GM18907 (cell line): ENCODE data around the gene GNPNAT1.

Experiments
- ATAC-seq: cut with Tn5 transposase; IDR thresholded peaks from one replicate; pipeline ENCODE4 v1.9.1; 2021; ENCODE audit warnings: mild to moderate bottlenecking, moderate library complexity; ENCODE audit not compliant: unreplicated experiment

The GNPNAT1 gene

DNA sequence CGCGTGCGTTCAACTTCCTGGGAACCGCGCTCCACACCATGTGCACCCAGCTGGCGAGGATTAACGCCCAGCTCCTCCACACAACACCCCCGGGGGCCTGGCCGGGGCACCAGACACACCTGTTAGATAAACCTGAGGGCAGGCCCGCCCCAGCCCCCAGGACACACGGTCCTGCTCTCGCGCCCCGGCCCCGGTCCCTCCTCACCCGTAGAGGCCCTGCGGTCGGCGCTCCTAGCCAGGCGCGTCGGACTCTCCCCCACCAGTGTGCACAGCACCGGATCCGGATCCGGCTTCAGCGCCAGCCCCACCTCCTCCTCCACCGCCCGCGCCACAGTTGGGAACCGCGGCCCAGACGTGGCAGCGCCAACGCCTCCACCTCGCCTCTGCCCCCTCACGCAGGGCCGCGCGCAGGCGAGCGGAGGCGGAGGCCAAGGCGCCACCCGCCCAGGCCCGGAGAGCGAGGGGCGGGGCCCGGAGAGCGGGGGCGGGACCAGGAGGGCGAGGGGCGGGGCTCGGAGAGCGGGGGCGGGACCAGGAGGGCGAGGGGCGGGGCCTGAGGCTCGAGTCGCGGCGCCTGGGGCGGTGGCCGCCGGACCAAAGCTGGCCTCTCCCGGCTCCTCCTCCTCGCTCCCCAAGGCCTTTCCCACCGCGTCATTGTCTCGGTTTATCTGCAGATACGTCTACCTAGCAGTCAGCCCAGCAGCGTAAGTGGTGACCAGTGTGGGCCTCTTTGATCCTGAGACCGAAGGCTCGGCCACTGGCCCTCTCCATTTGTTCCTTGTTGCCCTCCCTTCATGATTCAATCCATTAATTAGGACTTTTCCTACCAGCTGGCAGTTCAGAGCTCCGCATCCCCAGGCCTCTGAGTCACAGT, at the start of gene GNPNAT1:
Gene GNPNAT1, minus strand, starts transcription at position 385 of the 874 bp plus-strand sequence. CDS start 6,957 bp downstream, outside the sequence.
- ATAC-seq: peak; percentile 90

DNA sequence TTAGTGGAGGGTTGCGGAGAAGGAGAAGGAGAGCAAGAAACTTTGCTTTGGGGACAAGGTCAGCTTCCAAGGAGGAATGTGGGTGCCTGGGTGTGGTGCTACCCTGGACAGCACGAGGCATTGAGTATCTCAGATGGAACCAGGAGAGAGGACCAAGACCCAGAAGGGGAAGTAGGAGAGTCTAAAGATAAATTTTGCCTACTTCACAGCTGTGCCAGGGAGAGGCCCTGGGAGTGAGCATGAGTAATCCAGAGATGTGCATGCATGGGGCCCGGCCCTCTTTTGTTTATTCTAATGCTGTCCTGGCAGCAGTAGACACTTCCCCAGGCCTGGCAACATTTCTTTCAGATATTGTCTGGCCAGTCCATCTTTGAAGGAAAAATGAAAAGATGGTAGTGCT, 49.5 kb upstream of the GNPNAT1 start:
- no peak for ATAC-seq

DNA sequence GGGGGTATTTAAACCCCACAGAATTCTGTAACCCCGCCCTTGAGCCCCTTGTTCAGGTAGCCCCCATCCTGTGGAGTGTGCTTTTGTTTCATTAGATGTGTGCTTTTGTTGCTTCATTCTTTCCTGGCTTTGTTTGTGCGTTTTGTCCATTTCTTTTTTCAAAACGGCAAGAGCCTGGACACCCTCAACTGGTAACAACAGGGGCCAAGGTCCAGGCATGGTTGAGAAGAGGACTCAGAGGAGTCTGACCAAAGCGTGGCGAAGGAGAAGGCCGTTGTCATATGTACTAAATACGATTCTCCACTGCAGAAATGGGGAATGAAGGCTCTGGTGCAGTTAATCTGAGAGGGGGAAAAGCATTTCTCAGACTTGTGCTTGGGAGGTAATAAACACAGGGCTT, 46.0 kb upstream of the GNPNAT1 start:
- ATAC-seq: no peak

DNA sequence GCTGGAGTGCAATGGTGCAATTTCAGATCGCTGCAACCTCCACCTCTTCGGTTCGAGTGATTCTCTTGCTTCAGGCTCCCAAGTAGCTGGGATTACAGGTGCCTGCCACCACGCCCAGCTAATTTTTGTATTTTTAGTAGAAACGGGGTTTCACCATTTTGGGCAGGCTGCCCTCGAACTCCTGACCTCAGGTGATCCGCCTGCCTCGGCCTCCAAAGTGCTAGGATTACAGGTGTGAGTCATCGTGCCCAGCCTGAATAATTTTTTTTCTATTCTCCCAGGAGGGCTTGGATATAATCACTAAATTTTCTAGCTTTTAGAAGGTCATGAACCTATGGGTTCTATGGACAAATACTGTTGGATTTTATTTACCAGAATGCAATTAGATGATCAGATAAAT, 44.7 kb upstream of the GNPNAT1 start:
- no peak for ATAC-seq

DNA sequence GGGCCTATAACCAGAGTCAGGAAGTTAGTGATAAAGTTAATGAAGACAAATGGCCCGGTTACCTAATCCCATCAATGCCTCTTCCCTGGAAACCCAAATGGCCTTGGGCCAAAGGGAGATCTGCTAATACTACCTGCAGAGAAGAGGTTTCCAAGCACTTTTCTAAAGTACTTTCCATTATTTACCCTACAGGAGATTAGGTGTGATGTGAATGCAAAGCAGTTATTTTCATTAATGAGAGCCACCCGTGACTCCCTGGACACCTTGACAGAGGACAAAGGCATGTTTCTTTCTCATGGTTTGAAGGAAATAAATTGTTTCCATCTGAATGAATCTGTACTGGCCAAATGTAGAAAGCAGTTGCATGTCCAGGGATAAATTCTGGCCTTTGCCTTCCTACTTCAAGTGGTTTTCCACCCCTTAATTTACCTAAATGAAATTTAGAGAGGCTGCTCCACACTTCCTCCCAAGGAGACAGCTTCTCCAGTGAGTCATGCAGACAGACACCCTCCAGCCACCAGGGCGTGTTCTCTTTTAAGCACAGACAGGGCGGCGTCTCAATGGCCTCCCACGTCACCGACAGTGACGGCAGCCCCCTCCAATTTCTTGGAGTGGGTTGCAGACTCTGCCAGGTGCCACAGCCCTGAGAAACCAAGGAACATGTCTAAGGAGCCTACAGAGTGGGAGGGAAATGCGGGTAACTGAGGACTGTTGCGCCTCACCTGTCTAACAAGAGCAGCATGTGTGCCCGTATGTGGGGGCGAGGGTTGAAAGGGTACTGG, 43.9 kb upstream of the GNPNAT1 start:
- no peak for ATAC-seq

DNA sequence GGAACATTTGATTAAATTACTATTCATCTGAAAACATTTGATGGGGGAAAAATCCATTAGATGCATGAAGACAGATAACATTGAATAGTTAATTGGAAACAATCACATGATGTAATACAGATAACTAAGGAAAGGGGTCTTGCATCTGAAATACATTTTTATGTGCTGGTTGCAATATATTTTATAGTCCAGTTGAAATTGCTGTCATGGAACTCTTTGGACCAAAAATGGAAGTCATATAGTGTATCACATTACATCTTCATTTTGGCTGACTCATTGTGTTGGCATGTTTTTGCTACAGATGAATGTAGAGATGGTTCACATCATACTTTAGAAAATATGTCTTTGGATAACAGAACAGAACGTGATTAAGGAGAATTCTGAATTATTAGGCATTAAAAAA, 43.0 kb upstream of the GNPNAT1 start:
- no peak for ATAC-seq

DNA sequence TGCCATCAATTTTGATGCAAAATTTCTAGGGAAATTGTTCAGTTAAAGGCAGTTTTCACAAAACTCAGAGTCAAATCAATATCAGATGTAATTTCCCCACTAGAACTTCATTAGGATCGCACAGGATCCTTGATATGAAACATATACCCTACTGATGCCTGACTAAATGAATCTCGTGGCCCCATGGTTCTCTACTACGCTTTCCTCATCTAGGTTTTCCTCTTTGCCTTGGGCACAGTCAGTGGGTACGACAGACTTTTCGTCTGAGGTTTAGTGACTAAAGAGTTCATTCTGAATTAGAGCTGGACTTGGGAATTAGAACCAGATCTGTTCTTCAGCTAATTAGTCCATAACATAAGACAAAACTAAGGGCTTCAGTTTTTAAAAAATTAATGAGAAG, 42.5 kb upstream of the GNPNAT1 start:
- ATAC-seq: no peak

DNA sequence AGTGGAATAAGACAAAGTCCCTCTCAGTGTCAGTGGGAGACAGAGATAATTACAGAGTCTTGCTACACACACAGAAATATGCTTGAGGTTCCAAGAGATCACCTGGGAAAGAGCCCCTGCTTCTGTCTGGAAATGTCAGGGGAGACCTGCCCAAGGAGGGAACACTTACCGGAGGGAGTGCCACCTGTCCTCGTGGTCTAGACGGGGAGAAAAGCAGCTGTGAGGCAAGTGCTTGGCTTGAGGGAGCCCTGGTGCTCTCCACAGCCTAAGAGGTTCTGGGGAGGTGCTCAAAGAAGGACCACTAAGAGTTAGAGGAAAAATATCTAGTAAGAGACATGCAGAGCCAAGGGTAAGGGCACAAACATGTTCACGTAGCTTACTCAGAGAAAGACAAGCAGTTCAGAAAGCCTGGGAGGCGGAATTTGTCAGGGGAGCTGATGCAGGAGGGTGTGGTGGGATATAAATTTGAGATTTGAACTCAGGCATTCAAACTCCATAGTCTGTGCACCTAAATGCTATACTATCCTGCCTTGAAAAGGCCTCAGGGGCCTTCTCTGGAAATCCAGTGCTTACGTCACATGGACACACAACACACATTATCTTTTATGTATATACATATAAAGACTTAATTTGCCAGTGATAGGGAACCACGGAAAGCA, 38.2 kb upstream of the GNPNAT1 start:
- no peak for ATAC-seq

DNA sequence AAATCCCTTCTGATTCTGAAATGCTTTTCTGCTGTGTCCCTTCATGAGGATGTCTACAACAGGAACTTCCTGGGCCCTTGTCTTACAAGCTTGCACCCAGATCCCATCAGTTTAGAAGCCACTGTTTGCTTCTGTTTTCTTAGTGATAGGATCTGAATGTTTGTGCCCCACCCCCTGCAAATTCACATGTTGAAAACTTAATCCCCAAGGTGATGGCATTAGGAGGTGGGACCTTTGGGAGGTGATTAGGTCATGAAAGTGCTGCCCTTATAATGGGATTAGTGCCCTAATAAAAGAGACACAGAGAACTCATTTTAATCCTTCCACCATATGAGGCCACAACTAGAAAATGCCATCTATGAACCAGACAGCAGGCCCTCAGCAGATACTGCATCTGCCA, 36.0 kb upstream of the GNPNAT1 start:
- ATAC-seq: no peak

DNA sequence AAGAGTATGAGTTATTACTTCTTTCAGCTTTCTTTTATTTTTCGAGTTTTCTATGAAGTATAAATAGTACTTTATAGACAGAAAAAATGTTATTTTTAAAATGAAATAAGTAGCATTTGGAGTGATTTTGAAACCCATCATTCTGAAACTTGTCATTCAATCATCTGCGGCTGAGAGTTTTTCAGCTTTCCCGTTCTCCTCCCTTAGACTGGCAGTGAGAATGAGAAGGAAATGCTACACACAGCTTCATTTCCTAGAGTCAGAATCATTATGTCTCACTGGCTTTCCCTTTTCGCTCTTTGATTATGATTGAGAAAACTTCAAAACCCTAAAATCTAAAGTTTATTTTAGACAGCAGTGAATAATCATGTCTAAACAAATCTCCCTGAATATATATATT, 33.7 kb upstream of the GNPNAT1 start:
- ATAC-seq: no peak

DNA sequence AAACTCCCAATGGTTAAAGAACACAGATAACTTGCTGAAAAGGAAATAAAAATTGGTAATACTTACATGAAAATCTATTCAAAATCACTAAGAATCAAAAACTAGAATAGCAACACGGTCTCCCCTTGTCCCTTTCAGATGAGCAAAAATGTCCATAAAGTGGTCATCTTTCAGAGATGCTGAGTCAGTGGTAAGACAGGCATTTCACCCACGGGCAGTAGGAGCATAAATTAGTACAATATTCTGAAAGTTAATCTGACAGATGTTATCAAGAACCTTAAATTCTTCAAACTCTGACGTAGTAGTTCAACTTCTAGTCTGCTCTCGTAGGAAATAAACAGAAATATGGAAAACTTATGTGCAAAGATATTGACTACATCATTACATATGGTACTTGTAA, 33.1 kb upstream of the GNPNAT1 start:
- no peak for ATAC-seq

DNA sequence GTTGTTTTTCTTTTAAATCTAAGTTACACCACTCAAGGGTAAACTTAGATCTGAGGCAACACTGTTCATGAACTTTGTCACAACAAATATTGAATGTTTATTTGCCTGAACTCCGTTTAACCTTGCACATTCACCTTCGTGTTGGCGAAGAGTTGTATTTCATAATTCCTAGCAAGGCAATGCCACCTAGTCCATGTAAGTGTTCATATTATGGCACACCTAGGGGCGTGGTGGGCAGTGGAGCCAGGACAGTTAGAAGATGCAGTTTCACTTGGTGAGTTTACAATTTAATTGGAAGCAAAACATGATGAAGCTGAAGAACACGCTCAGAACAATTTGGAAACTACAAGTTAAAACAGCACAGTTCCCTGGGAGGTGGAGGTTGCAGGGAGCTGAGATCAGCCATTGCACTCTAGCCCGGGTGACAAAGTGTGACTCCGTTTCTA, 30.4 kb upstream of the GNPNAT1 start:
- ATAC-seq: no peak

DNA sequence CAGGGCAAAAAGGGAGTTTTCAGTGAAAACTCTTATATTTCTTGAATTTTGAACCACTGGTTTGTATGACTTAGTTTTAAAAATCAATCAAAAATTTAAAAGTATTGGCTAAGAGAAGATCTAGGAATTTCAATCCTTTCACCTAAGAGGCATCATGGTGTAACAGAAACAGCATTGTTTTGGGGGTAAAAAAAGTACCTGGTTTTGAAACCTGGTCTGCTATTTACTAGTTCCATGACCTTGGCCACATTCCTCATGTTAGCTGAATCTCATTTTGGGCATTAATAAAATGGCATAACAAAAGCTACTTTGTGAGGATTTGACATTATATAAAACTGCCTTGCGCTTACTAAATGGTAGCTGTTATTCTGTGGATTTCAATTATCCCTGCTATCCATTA, 16.7 kb upstream of the GNPNAT1 start:
- no peak for ATAC-seq

DNA sequence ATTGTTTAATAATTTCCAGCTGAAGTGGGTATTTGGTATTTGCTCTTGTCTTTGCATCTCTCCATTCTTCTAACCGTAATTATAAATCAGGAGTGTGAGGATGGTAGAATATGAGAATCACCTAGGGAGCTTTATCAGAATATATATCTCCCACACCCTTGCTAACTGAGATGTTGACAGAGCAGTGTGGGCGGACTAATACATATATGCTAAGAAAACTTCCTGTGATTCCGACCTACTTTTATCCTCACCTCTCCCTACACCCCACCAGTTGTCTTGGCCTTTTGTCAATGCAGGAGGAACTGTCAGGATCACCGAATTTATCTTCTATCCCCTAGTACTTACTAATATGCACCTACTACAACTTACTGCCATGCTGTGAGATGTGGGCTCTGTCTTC, 14.7 kb upstream of the GNPNAT1 start:
- no peak for ATAC-seq

DNA sequence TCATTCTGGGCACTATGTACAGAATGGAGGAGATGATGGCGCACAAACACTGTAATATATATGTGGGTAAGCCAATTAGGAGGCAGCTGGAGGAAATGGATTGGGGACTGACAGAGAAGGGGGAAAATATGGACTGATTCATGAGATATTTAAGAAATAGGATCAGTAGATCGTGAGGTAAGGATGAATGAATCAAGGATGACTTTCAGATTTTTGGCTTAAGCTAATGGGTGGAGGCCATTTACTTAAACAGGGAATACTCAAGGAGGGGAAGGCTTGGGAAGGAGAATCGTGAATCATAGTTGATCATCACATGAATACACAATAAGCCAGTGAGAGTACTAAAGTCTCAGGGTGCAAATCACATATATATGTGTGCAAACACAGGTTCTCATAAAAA, 11.2 kb upstream of the GNPNAT1 start:
- ATAC-seq: no peak

DNA sequence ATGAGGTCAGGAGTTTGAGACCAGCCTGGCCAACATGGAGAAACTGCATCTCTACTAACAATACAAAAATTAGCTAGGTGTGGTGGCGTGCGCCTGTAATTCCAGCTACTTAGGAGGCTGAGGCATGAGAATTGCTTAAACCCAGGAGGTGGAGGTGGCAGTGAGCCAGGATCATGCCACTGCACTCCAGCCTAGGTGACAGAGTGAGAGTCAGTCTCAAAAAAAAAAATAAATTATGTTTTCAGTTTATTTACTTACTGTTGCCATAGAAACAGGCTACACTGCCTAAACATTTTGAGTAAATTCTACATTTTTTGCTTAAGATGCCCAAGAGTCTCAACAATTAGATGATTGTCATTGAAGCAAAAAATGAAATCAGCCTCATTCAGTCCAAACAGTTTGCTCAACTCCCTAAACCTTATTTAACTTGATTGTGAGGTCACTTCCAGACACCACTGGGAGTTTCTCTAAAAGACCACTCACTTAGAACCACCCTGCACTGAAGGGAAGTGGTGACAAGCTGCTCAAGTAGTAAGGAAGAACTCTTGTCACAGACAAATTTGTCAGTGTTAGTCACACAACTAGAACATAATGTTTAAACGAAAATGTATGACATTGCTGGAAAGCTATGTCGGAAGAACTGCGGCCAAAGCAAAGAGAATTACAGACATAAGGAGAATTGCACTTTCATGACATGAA, 9.8 kb upstream of the GNPNAT1 start:
- ATAC-seq: no peak

DNA sequence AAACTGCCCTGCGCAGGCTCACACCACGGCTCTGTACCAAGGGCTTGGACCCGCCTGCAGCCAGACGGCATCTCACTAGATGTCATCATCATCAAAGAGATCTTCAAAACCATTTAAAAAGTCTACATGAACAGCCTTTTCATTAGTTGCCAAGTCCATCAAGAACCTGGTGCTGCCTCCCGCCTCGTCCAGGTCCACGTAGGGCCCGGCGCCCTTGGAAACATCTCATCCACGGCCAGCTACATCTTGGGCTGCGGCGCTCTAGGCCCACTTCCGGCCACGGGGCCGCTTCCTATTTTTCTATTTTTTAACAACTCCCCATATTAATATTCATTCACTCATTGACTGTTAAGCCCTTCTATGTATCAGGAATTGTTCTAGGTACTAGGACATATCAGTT, 7.4 kb upstream of the GNPNAT1 start:
- ATAC-seq: no peak

DNA sequence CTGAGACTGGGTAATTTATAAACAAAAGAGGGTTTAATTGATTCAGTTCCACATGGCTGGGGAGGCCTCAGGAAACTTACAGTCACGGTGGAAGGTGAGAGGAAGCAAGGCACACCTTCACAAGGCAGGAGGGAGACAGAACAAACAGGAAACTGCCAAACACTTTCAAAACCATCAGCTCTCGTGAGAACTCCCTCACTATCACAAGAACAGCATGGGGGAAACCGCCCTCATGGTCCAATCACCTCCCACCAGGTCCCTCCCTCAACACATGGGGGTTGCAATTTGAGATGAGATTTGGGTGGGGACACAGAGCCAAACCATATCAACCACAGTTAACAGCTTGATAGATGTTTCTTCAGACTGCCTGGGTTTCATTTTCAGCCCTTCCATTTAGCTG, 6.2 kb upstream of the GNPNAT1 start:
- ATAC-seq: no peak

DNA sequence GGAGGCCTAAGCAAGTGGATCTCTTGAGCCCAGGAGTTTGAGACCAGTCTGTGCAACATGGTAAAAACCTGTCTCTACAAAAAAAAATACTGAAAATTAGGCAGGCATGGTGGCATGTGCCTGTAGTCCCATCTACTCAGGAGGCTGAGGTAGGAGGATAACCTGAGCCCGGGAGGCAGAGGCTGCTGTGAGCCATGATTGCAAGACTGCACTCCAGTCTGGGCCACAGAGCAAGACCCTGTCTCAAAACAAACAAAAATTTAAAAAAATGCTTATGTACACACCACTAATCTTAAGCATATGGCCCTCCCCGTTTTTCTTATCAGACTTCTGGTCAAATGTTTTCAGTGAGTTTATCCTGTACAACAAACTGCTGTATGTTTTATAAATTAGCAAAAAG, 1.7 kb upstream of the GNPNAT1 start:
- no peak for ATAC-seq

DNA sequence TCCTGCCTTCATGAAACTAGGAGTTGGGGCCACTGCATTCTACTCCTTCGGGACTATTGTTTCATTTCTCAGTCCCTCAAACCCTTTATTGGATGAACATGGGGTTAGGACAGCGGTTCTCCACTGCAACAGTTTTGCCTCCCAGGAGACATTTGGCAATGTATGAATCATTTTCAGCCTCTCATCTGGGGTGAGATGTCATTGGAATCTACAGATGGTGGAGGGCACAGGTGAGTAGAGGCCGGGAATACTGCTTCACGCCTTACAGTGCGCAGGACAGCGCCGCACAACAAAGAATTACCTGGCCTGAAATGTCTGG, 649 bp upstream of the GNPNAT1 start:
- no peak for ATAC-seq

DNA sequence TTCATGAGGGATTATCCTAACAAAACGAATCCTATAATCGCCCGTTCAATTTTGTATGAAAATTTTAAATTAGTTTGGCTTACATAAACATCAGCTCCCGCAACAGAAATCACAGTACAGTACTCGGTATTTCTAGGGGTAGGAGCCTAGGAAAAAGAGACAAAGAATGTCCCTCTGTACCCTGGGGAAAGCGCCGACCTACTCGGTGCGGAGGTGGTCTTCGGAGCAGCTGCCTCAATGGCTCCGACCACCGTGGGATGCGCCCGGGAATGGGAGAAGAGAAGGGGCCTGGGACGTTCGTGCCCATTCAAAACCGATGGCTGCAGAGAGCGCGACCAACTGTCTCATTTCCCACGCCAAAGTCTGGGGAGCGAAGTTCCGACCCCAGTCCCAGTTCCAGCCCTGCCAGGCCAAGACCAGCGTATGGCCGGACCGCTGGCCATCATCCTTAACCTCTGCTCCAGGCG, 618 bp downstream of the GNPNAT1 start:
- no peak for ATAC-seq
